ENCODE measurements around the gene MACROD2. TPM values are rescaled to one million over a fixed set of nuclear protein-coding genes. Genes with fewer than 3 reads are reported as not detected.

Gene MACROD2
- total and polyA plus RNA-seq, 4 donors, result 0.66 to 10.5 (median 3.3) TPM

- TF ChIP-seq CTCF (IDR thresholded peaks at IDR 0.05; ENCODE audit: low read depth, low read length, missing input control) (no peak), HNF4A (conservative IDR thresholded peaks at IDR 0.05) (no peak)
These were observed 1451.1 kb downstream of the MACROD2 start (continued) for GRCh38 chr20:15446373-15446772.

GRCh38 chr20:15447549-15447948 lies 1452.2 kb downstream of the MACROD2 start:
- Histone ChIP-seq H3K27ac (ENCODE audit: low read depth in 1 of 2, low read length in 2 of 2) (no peak overlapping the region), H3K4me1 (ENCODE audit: control insufficient read depth in 4 of 4, insufficient read depth in 4 of 4, low read length in 3 of 4) (no peaks in the 10 kb centered on the region), H3K9ac (ENCODE audit: low read depth in 1 of 2, low read length in 2 of 2) (no peak overlapping the region), H3K36me3 (ENCODE audit: control insufficient read depth in 4 of 4, insufficient read depth in 3 of 4, low read depth in 1 of 4, low read length in 3 of 4) (no peaks in the 10 kb centered on the region), H3K27me3 (ENCODE audit: control insufficient read depth in 4 of 4, insufficient read depth in 4 of 4, low read length in 3 of 4) (no peaks in the 10 kb centered on the region), H3K9me3 (ENCODE audit: control insufficient read depth in 4 of 4, low read length in 3 of 4) (no peaks in the 10 kb centered on the region), H3K4me3 (ENCODE audit: low read depth in 1 of 3, low read length in 3 of 3) (no peak overlapping the region)
- DNase-seq (ENCODE audit: low spot score), result no peak
- TF ChIP-seq GABPA (IDR thresholded peaks at IDR 0.05 in 1 of 2, conservative IDR thresholded peaks at IDR 0.05 in 1 of 2) (no peak), FOXA1 (IDR thresholded peaks at IDR 0.05) (no peak), REST (IDR thresholded peaks at IDR 0.05) (no peak), HNF4A (conservative IDR thresholded peaks at IDR 0.05) (no peak), JUND (IDR thresholded peaks at IDR 0.05) (no peak), CTCF (IDR thresholded peaks at IDR 0.05; ENCODE audit: low read depth, low read length, missing input control) (no peak), EGR1 (IDR thresholded peaks at IDR 0.05; ENCODE audit: low read depth in 2 of 2) (no peak), NR2F2 (IDR thresholded peaks at IDR 0.05) (no peak), ZBTB33 (IDR thresholded peaks at IDR 0.05) (no peak), HNF4G (IDR thresholded peaks at IDR 0.05) (no peak), SP1 (IDR thresholded peaks at IDR 0.05) (no peak), RXRA (IDR thresholded peaks at IDR 0.05) (no peak), YY1 (IDR thresholded peaks at IDR 0.05) (no peak), ATF3 (IDR thresholded peaks at IDR 0.05) (no peak), TAF1 (conservative IDR thresholded peaks at IDR 0.05) (no peak), MAX (IDR thresholded peaks at IDR 0.05) (no peak), FOXA2 (IDR thresholded peaks at IDR 0.05) (no peak), RAD21 (IDR thresholded peaks at IDR 0.05) (no peak)
- WGBS, result 52% methylated on average over 2 of the region's 2 CpGs

Measured in liver (tissue), 9 donors.